GM18517 (cell line): Measurements from ENCODE around the gene TEX101.

Experiments used
- ATAC-seq: cut with Tn5 transposase; IDR thresholded peaks from one replicate; pipeline ENCODE4 v1.9.1; 2021; ENCODE audit warnings: mild to moderate bottlenecking, moderate library complexity; ENCODE audit not compliant: unreplicated experiment

The TEX101 gene

GRCh38 chr19:43445426-43445825, 30.7 kb downstream of the TEX101 start:
- ATAC-seq: no peak

GRCh38 chr19:43446746-43447489, 32.2 kb downstream of the TEX101 start:
- ATAC-seq: no peak

- no peak for ATAC-seq
Observed at GRCh38 chr19:43447655-43448054, 33.0 kb downstream of the TEX101 start.

- no peak for ATAC-seq
Observed at GRCh38 chr19:43450545-43450997, 35.9 kb downstream of the TEX101 start.

GRCh38 chr19:43452582-43452981, 37.9 kb downstream of the TEX101 start:
- ATAC-seq: no peak

GRCh38 chr19:43454031-43454430, 39.3 kb downstream of the TEX101 start:
- no peak for ATAC-seq

GRCh38 chr19:43455321-43456113, 40.8 kb downstream of the TEX101 start:
- no peak for ATAC-seq

GRCh38 chr19:43457809-43458208, 43.1 kb downstream of the TEX101 start:
- ATAC-seq: no peak

GRCh38 chr19:43460362-43461016, 45.8 kb downstream of the TEX101 start:
- ATAC-seq: no peak

- no peak for ATAC-seq
Observed at GRCh38 chr19:43461303-43461702, 46.6 kb downstream of the TEX101 start.

- ATAC-seq: no peak
Observed at GRCh38 chr19:43462383-43462782, 47.7 kb downstream of the TEX101 start.

- no peak for ATAC-seq
Observed at GRCh38 chr19:43462785-43463380, 48.2 kb downstream of the TEX101 start.

GRCh38 chr19:43463381-43464133, 48.9 kb downstream of the TEX101 start:
- peak; percentile 71 for ATAC-seq

GRCh38 chr19:43464134-43464775, 49.6 kb downstream of the TEX101 start:
- peak; percentile 42 for ATAC-seq

- no peak for ATAC-seq
Observed at GRCh38 chr19:43465468-43466120, 50.9 kb downstream of the TEX101 start, which contains the start of gene LYPD3. Gene LYPD3 (minus strand): TSS chr19:43465608. CDS start chr19:43465571, 37 bp downstream.

- no peak for ATAC-seq
Observed at GRCh38 chr19:43466793-43467192, 52.1 kb downstream of the TEX101 start.

GRCh38 chr19:43467276-43467675, 52.6 kb downstream of the TEX101 start:
- ATAC-seq: no peak

- ATAC-seq: no peak
Observed at GRCh38 chr19:43467730-43468129, 53.0 kb downstream of the TEX101 start.
